ENCODE measurements around the gene EXOC6B. TPM values are rescaled to one million over a fixed set of nuclear protein-coding genes. Genes with fewer than 3 reads are reported as not detected.

The EXOC6B gene
- total RNA-seq, 1 donor = 24.6 TPM

GRCh38 chr2:72367530-72368225 lies 458.2 kb downstream of the EXOC6B start:
- no peaks in the 10 kb centered on the region for H3K79me2 ChIP-seq (ENCODE audit: insufficient read depth, low read length)
- peak; percentile 50 for TF ChIP-seq CTCF (IDR thresholded peaks at IDR 0.05; ENCODE audit: extremely low read depth, low read depth, low read length)
- no peak overlapping the region for H3K4me3 ChIP-seq (ENCODE audit: insufficient read depth, low read length)
- no peaks in the 10 kb centered on the region for H3K9me3 ChIP-seq (ENCODE audit: low read depth, low read length)
- no peaks in the 10 kb centered on the region for H3K27me3 ChIP-seq (ENCODE audit: insufficient read depth, low read length)
- DNase-seq (ENCODE audit: insufficient read length, low spot score, missing footprints) = peak; percentile 56
- H3K4me2 ChIP-seq (ENCODE audit: insufficient read depth, low read length) = no peak overlapping the region
- H2AFZ ChIP-seq (ENCODE audit: low read length) = no peak overlapping the region
- H3K4me1 ChIP-seq (ENCODE audit: insufficient read depth, low read length) = no peaks in the 10 kb centered on the region
- H4K20me1 ChIP-seq (ENCODE audit: insufficient read depth, low read length) = no peaks in the 10 kb centered on the region
- H3K27ac ChIP-seq (ENCODE audit: low read depth, low read length) = no peak overlapping the region
- no peaks in the 10 kb centered on the region for H3K36me3 ChIP-seq (ENCODE audit: insufficient read depth, low read length)

GRCh38 chr2:72363406-72363805 lies 462.4 kb downstream of the EXOC6B start:
- DNase-seq (ENCODE audit: insufficient read length, low spot score, missing footprints) = no peak
- no peaks in the 10 kb centered on the region for H3K9me3 ChIP-seq (ENCODE audit: low read depth, low read length)
- H3K36me3 ChIP-seq (ENCODE audit: insufficient read depth, low read length) = no peaks in the 10 kb centered on the region
- H4K20me1 ChIP-seq (ENCODE audit: insufficient read depth, low read length) = no peaks in the 10 kb centered on the region
- no peaks in the 10 kb centered on the region for H3K79me2 ChIP-seq (ENCODE audit: insufficient read depth, low read length)
- no peaks in the 10 kb centered on the region for H3K27me3 ChIP-seq (ENCODE audit: insufficient read depth, low read length)
- H2AFZ ChIP-seq (ENCODE audit: low read length) = no peak overlapping the region
- H3K4me3 ChIP-seq (ENCODE audit: insufficient read depth, low read length) = no peak overlapping the region
- H3K4me1 ChIP-seq (ENCODE audit: insufficient read depth, low read length) = no peaks in the 10 kb centered on the region
- H3K27ac ChIP-seq (ENCODE audit: low read depth, low read length) = no peak overlapping the region
- no peak for TF ChIP-seq CTCF (IDR thresholded peaks at IDR 0.05; ENCODE audit: extremely low read depth, low read depth, low read length)
- H3K4me2 ChIP-seq (ENCODE audit: insufficient read depth, low read length) = no peak overlapping the region

GRCh38 chr2:72362733-72363132 lies 463.1 kb downstream of the EXOC6B start:
- no peak for DNase-seq (ENCODE audit: insufficient read length, low spot score, missing footprints)
- Histone ChIP-seq H3K27ac (ENCODE audit: low read depth, low read length) (no peak overlapping the region), H3K4me2 (ENCODE audit: insufficient read depth, low read length) (no peak overlapping the region), H4K20me1 (ENCODE audit: insufficient read depth, low read length) (no peaks in the 10 kb centered on the region), H3K4me3 (ENCODE audit: insufficient read depth, low read length) (no peak overlapping the region), H3K36me3 (ENCODE audit: insufficient read depth, low read length) (no peaks in the 10 kb centered on the region), H3K79me2 (ENCODE audit: insufficient read depth, low read length) (no peaks in the 10 kb centered on the region), H3K27me3 (ENCODE audit: insufficient read depth, low read length) (no peaks in the 10 kb centered on the region), H2AFZ (ENCODE audit: low read length) (no peak overlapping the region), H3K9me3 (ENCODE audit: low read depth, low read length) (no peaks in the 10 kb centered on the region), H3K4me1 (ENCODE audit: insufficient read depth, low read length) (no peaks in the 10 kb centered on the region)
- no peak for TF ChIP-seq CTCF (IDR thresholded peaks at IDR 0.05; ENCODE audit: extremely low read depth, low read depth, low read length)

- no peaks in the 10 kb centered on the region for H3K27me3 ChIP-seq (ENCODE audit: insufficient read depth, low read length)
- no peak overlapping the region for H3K4me3 ChIP-seq (ENCODE audit: insufficient read depth, low read length)
- no peak for TF ChIP-seq CTCF (IDR thresholded peaks at IDR 0.05; ENCODE audit: extremely low read depth, low read depth, low read length)
These were observed 464.3 kb downstream of the EXOC6B start for GRCh38 chr2:72361521-72361920.

More at GRCh38 chr2:72361521-72361920, 464.3 kb downstream of the EXOC6B start:
- Histone ChIP-seq H4K20me1 (ENCODE audit: insufficient read depth, low read length) (no peaks in the 10 kb centered on the region), H3K4me1 (ENCODE audit: insufficient read depth, low read length) (no peaks in the 10 kb centered on the region), H2AFZ (ENCODE audit: low read length) (no peak overlapping the region), H3K36me3 (ENCODE audit: insufficient read depth, low read length) (no peaks in the 10 kb centered on the region), H3K27ac (ENCODE audit: low read depth, low read length) (no peak overlapping the region), H3K79me2 (ENCODE audit: insufficient read depth, low read length) (no peaks in the 10 kb centered on the region), H3K4me2 (ENCODE audit: insufficient read depth, low read length) (no peak overlapping the region), H3K9me3 (ENCODE audit: low read depth, low read length) (no peaks in the 10 kb centered on the region)
- DNase-seq (ENCODE audit: insufficient read length, low spot score, missing footprints) = no peak

All from osteoblast (primary cell).